ENCODE measurements around the gene LRRC8E. TPM values are rescaled to one million over a fixed set of nuclear protein-coding genes. Genes with fewer than 3 reads are reported as not detected.

LRRC8E gene
- total RNA-seq, 1 experiment from 2014 or later = 18.1 TPM

DNA sequence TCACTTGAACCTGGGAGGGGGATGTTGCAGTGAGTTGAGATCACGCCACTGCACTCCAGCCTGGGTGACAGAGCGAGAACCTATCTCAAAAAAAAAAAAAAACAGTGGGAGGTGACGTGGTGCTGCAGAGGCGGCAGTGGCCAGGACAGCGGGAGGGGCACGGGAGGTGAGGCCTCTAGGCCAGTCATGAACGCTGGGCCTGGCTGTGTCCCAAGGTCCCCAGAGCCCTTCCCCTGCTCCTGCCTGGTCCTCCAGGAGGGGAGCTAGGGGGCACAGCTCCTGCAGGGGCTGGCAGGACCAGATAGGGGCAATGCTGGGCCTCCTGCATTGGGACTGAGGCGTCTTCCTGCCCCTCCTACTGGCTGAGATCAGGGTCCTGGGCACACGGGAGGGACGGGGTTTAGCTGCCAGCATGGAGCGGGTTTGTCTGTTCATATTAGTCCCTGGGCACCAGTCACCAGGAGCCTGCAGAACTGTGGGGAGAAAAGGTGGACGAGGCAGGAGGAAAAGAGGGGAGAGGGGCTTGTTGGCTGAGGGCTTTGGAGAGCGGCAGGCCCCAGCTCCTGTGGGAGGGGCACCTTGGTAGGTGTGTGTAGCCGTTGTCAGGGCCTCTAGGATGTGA, 19.9 kb downstream of the LRRC8E start (continued):
- TF ChIP-seq, protein P1, sequence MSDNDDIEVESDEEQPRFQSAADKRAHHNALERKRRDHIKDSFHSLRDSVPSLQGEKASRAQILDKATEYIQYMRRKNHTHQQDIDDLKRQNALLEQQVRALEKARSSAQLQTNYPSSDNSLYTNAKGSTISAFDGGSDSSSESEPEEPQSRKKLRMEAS (IDR thresholded peaks at IDR 0.05) = no peak
- no peak for TF ChIP-seq ELF1 (IDR thresholded peaks at IDR 0.05; ENCODE audit: borderline replicate concordance, low read depth)
- no peak for TF ChIP-seq SP1 (IDR thresholded peaks at IDR 0.05; ENCODE audit: low read depth)
- TF ChIP-seq EZH2phosphoT487 (IDR thresholded peaks at IDR 0.05; ENCODE audit: borderline replicate concordance) = no peak
- TF ChIP-seq SIN3A (IDR thresholded peaks at IDR 0.05; ENCODE audit: low read depth) = no peak
- TF ChIP-seq, protein P2, sequence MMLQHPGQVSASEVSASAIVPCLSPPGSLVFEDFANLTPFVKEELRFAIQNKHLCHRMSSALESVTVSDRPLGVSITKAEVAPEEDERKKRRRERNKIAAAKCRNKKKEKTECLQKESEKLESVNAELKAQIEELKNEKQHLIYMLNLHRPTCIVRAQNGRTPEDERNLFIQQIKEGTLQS (IDR thresholded peaks at IDR 0.05) = no peak

- POLR2A ChIA-PET = interaction anchor here (1.2 kb wide), 1 partner anchor 12 kb away, joined by 7 read pairs; the partner anchor contains the start of gene SNAPC2
- Histone ChIP-seq H3K4me1 (ENCODE audit: control insufficient read depth in 1 of 2, insufficient read depth in 2 of 2, low read length in 2 of 2) (peaks cover 3 to 14% of the 10 kb centered on the region in 2 experiments; a peak in 2 of 4 replicates), H3K27ac (ENCODE audit: low read depth, low read length) (no peak overlapping the region), H2AFZ (ENCODE audit: low read depth, low read length, poor library complexity, severe bottlenecking) (no peak overlapping the region), H4K20me1 (ENCODE audit: insufficient read depth) (no peaks in the 10 kb centered on the region), H3K4me2 (ENCODE audit: low read length) (no peak overlapping the region), H3K27me3 (ENCODE audit: insufficient read depth, low read length) (no peaks in the 10 kb centered on the region), H3K4me3 (replicated peaks in 1 of 2; ENCODE audit: low read depth in 1 of 2, low read length in 2 of 2) (no peak overlapping the region), H3K9me3 (ENCODE audit: control insufficient read depth in 1 of 2, insufficient read depth in 1 of 2, low read depth in 1 of 2, low read length in 2 of 2) (no peaks in the 10 kb centered on the region), H3K9ac (ENCODE audit: low read length) (no peak overlapping the region), H3K9me2 (ENCODE audit: insufficient read depth) (no peaks in the 10 kb centered on the region), H3K79me2 (ENCODE audit: insufficient read depth, low read length) (peaks cover 54% of the 10 kb centered on the region), H3K36me3 (ENCODE audit: control insufficient read depth in 1 of 2, insufficient read depth in 2 of 2, low read length in 2 of 2) (peaks cover 5 to 6% of the 10 kb centered on the region in 2 experiments; a peak in 3 of 4 replicates)
- DNase-seq (ENCODE audit: low read depth, low spot score) (no peak), ATAC-seq (no peak)
- RAD21 ChIA-PET (ENCODE audit: low non-redundant PET in 1 of 2, low total read pairs in 2 of 2, uncharacterized antibody in 2 of 2, unreplicated experiment in 2 of 2) = no interaction called here
- no TSS peak for BruUV-seq (replicated peaks)
- CTCF ChIA-PET = no interaction called here
- TF ChIP-seq CTCF (IDR thresholded peaks at IDR 0.05 in 2 of 3, conservative IDR thresholded peaks at IDR 0.05 in 1 of 3; ENCODE audit: borderline replicate concordance in 1 of 3, insufficient read depth in 1 of 3, low read depth in 2 of 3, low read length in 2 of 3) (0 out of 6 replicates have a peak, but pooled peaks of 1 of the 3 experiments have one; percentile 11), JUND (IDR thresholded peaks at IDR 0.05) (no peak)
- intact Hi-C loops (cut with micrococcal nuclease) = no loop called here
Measured at GRCh38 chr19:7908742-7909461, 20.6 kb downstream of the LRRC8E start.

Measured in HCT116 (cell line).